HEK293 (cell line): ENCODE data around the gene CHGA.

ENCODE experiments used
- CTCF ChIA-PET: fragments of 350-600 bp; formaldehyde crosslinking; extraction: SDS; loops from one replicate; lab custom pipeline; 2021; ENCODE audit warnings: antibody characterized with exemption; lab: Yijun Ruan, JAX
- POLR2A ChIA-PET: fragments of 300-600 bp; formaldehyde crosslinking; extraction: SDS; loops from one replicate; lab custom pipeline; 2020; ENCODE audit warnings: antibody characterized with exemption, inconsistent platforms; lab: Yijun Ruan, JAX
- H3K27ac ChIP-seq: fragments of 200-500 bp; sonication (Bioruptor generic); 2 replicates; pipeline ENCODE4 v1.5.1; 2014; ENCODE audit warnings: low read depth, low read length, control low read depth, inconsistent platforms; ENCODE audit errors: extremely low read depth
- H3K36me3 ChIP-seq, 2 experiments: fragments of 200-500 bp in 1 of 2; sonication (Bioruptor generic) in 1 of 2; 1 replicate in 1 of 2; 2 replicates in 1 of 2; pipeline ENCODE4 v1.5.1; 2014 to 2017; ENCODE audit warnings: inconsistent platforms in 2 of 2, low read length in 2 of 2; ENCODE audit not compliant: control insufficient read depth in 2 of 2, insufficient read depth in 1 of 2
- H3K4me1 ChIP-seq: fragments of 200-500 bp; sonication (Bioruptor generic); 2 replicates; pipeline ENCODE4 v1.5.1; 2014; ENCODE audit warnings: mild to moderate bottlenecking, low read length, inconsistent platforms; ENCODE audit not compliant: control insufficient read depth, insufficient read depth
- H3K4me3 ChIP-seq: 2 replicates; pipeline ENCODE4 v1.5.1; 2011; ENCODE audit warnings: low read depth, mild to moderate bottlenecking, control low read depth, low read length, moderate library complexity
- H3K9me3 ChIP-seq: fragments of 200-500 bp; sonication (Bioruptor generic); 2 replicates; pipeline ENCODE4 v1.5.1; 2014; ENCODE audit warnings: low read depth, low read length, inconsistent platforms; ENCODE audit not compliant: control insufficient read depth, insufficient read depth
- CTCF ChIP-seq: fragments of 450-650 bp; formaldehyde crosslinking; IDR thresholded peaks from 2 replicates; pipeline ENCODE4 v1.5.1; 2016; ENCODE audit warnings: missing biosample characterization, missing genetic modification characterization
- PRDM1 ChIP-seq: fragments of 450-650 bp; formaldehyde crosslinking; IDR thresholded peaks from 2 replicates; pipeline ENCODE4; 2016; ENCODE audit warnings: missing biosample characterization, missing genetic modification characterization
- PRDM4 ChIP-seq: fragments of 450-650 bp; formaldehyde crosslinking; IDR thresholded peaks from 2 replicates; pipeline ENCODE4 v1.5.1; 2017; ENCODE audit warnings: missing biosample characterization, missing genetic modification characterization
- PRDM6 ChIP-seq: fragments of 450-650 bp; formaldehyde crosslinking; IDR thresholded peaks from 2 replicates; pipeline ENCODE4 v1.5.1; 2017; ENCODE audit warnings: missing biosample characterization, missing genetic modification characterization
- RBAK ChIP-seq: fragments of 450-650 bp; formaldehyde crosslinking; IDR thresholded peaks from 2 replicates; pipeline ENCODE4 v1.5.1; 2016; ENCODE audit warnings: missing biosample characterization, missing genetic modification characterization
- REPIN1 ChIP-seq: fragments of 450-650 bp; formaldehyde crosslinking; IDR thresholded peaks from 2 replicates; pipeline ENCODE4 v1.5.1; 2017; ENCODE audit warnings: missing biosample characterization, missing genetic modification characterization, low read depth
- SCRT2 ChIP-seq: fragments of 450-650 bp; formaldehyde crosslinking; IDR thresholded peaks from 2 replicates; pipeline ENCODE4 v1.5.1; 2016; ENCODE audit warnings: missing biosample characterization, missing genetic modification characterization
- ZFHX2 ChIP-seq: fragments of 450-650 bp; formaldehyde crosslinking; conservative IDR thresholded peaks from 2 replicates; pipeline ENCODE4 v1.5.1; 2016; ENCODE audit warnings: missing biosample characterization, missing genetic modification characterization
- ZIC2 ChIP-seq: fragments of 450-650 bp; formaldehyde crosslinking; IDR thresholded peaks from 2 replicates; pipeline ENCODE4 v1.5.1; 2016; ENCODE audit warnings: missing biosample characterization, missing genetic modification characterization
- ZNF112 ChIP-seq: fragments of 450-650 bp; formaldehyde crosslinking; IDR thresholded peaks from 2 replicates; pipeline ENCODE4 v1.5.0; 2017; ENCODE audit warnings: missing biosample characterization, missing genetic modification characterization
- ZNF274 ChIP-seq, 2 experiments: fragments of 200-500 bp in 1 of 2; fragments of 450-650 bp in 1 of 2; sonication (Bioruptor generic) in 1 of 2; formaldehyde crosslinking in 1 of 2; IDR thresholded peaks; 2 replicates each; pipeline versions ENCODE4 v1.5.1 to v1.6.1; 2014 to 2016; ENCODE audit warnings: borderline replicate concordance in 1 of 2, inconsistent platforms in 1 of 2, low read length in 1 of 2, missing biosample characterization in 1 of 2, missing genetic modification characterization in 1 of 2
- ZNF302 ChIP-seq: fragments of 450-650 bp; formaldehyde crosslinking; IDR thresholded peaks from 2 replicates; pipeline ENCODE4 v1.5.1; 2016; ENCODE audit warnings: missing biosample characterization, missing genetic modification characterization, low read depth
- ZNF585B ChIP-seq: fragments of 450-650 bp; formaldehyde crosslinking; IDR thresholded peaks from 2 replicates; pipeline ENCODE4 v1.5.1; 2016; ENCODE audit warnings: missing biosample characterization, missing genetic modification characterization
- ZNF654 ChIP-seq: fragments of 450-650 bp; formaldehyde crosslinking; IDR thresholded peaks from 2 replicates; pipeline ENCODE4 v1.5.1; 2016; ENCODE audit warnings: low read depth, missing biosample characterization, missing genetic modification characterization
- ZNF747 ChIP-seq: fragments of 450-650 bp; formaldehyde crosslinking; IDR thresholded peaks from 2 replicates; pipeline ENCODE4 v1.5.1; 2016; ENCODE audit warnings: missing biosample characterization, missing genetic modification characterization
- TF ChIP-seq, protein P1 (sequence below): fragments of 450-650 bp; IDR thresholded peaks from 2 replicates; pipeline ENCODE4 v1.5.1; 2018; ENCODE audit warnings: missing biosample characterization, mild to moderate bottlenecking, missing genetic modification characterization

Gene CHGA

GRCh38 chr14:92877757-92878431 is 45.1 kb upstream of the CHGA start:
- no peak overlapping the region for H3K4me3 ChIP-seq
- ChIA-PET POLR2A (no interaction called here), CTCF (no interaction called here)
- H3K36me3 ChIP-seq, result no peaks in the 10 kb centered on the region
- TF ChIP-seq ZNF585B (tag by site-specific recombination) (peak; percentile 51), SCRT2 (tag by site-specific recombination) (no peak), ZIC2 (tag by site-specific recombination) (0 out of 2 replicates have a peak, but pooled peaks have one; percentile 16), PRDM1 (tag by site-specific recombination) (no peak)
- TF ChIP-seq, all 188 proteins: peak for 2
- H3K9me3 ChIP-seq, result no peaks in the 10 kb centered on the region
- no peak overlapping the region for H3K27ac ChIP-seq
- H3K4me1 ChIP-seq, result no peaks in the 10 kb centered on the region

DNA sequence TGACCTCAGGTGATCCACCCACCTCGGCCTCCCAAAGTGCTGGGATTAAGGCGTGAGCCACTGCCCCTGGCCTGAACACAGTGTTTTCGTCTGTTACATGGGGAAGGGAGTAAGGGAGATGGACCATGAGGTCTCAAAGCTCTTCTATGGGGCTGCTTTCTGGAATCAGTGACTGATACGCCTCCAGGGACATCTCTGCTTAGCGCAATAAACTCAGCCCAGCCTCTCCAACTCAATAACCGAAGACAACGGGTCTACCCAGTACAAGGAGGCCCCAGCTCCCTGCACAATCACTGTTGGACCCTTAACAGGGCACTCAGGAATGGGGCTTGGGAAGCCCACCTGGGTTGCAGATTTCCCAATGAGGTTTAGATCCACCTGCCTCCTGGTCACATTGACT is 42.6 kb upstream of the CHGA start:
- Histone ChIP-seq H3K36me3 (no peaks in the 10 kb centered on the region), H3K27ac (no peak overlapping the region), H3K4me1 (no peaks in the 10 kb centered on the region), H3K4me3 (no peak overlapping the region), H3K9me3 (no peaks in the 10 kb centered on the region)
- CTCF ChIA-PET, result interaction anchor here (0.5 to 1.2 kb wide), 9 partner anchors 11 to 358 kb away, joined by 3 to 5 read pairs (median 3); partner anchors contain the start of genes GON7 and UBR7
- TF ChIP-seq ZNF747, result no peak
- no peak for TF ChIP-seq ZNF302 (tag by site-specific recombination)
- TF ChIP-seq, protein P1, sequence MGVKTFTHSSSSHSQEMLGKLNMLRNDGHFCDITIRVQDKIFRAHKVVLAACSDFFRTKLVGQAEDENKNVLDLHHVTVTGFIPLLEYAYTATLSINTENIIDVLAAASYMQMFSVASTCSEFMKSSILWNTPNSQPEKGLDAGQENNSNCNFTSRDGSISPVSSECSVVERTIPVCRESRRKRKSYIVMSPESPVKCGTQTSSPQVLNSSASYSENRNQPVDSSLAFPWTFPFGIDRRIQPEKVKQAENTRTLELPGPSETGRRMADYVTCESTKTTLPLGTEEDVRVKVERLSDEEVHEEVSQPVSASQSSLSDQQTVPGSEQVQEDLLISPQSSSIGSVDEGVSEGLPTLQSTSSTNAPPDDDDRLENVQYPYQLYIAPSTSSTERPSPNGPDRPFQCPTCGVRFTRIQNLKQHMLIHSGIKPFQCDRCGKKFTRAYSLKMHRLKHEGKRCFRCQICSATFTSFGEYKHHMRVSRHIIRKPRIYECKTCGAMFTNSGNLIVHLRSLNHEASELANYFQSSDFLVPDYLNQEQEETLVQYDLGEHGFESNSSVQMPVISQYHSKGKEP (tag by site-specific recombination), result no peak
- no peak for TF ChIP-seq ZNF112 (tag by site-specific recombination)
- POLR2A ChIA-PET, result no interaction called here

GRCh38 chr14:92880851-92881250 is 42.1 kb upstream of the CHGA start:
- Histone ChIP-seq H3K4me1 (no peaks in the 10 kb centered on the region), H3K36me3 (no peaks in the 10 kb centered on the region), H3K9me3 (no peaks in the 10 kb centered on the region), H3K4me3 (no peak overlapping the region), H3K27ac (no peak overlapping the region)
- CTCF ChIA-PET, result interaction anchor here (0.6 to 1.2 kb wide), 6 partner anchors 11 to 326 kb away, joined by 3 to 5 read pairs (median 4); partner anchors contain the start of genes GON7 and UBR7
- POLR2A ChIA-PET, result no interaction called here
- TF ChIP-seq ZNF654 (tag by site-specific recombination), result peak; percentile 38
- TF ChIP-seq CTCF (tag by site-specific recombination), result peak; percentile 31; the same call in 1 of the 2 replicates
- TF ChIP-seq RBAK (tag by site-specific recombination), result no peak

GRCh38 chr14:92883066-92883465 is 39.9 kb upstream of the CHGA start:
- TF ChIP-seq PRDM4 (tag by site-specific recombination) (no peak), ZFHX2 (no peak), REPIN1 (tag by site-specific recombination) (no peak), PRDM6 (no peak), ZNF274 (IDR thresholded peaks at IDR 0.05; ENCODE audit: low read length) (no peak), ZNF274 (tag by site-specific recombination; IDR thresholded peaks at IDR 0.05; ENCODE audit: borderline replicate concordance) (no peak)
- Histone ChIP-seq H3K4me1 (no peaks in the 10 kb centered on the region), H3K4me3 (no peak overlapping the region), H3K36me3 (no peaks in the 10 kb centered on the region), H3K9me3 (no peaks in the 10 kb centered on the region), H3K27ac (no peak overlapping the region)
- ChIA-PET POLR2A (interaction anchor here (0.6 kb wide), 1 partner anchor 19 kb away, joined by 4 read pairs; no protein-coding TSS in a partner anchor), CTCF (interaction anchor here (1.1 kb wide), 2 partner anchors 10 to 192 kb away, joined by 3 read pairs; no protein-coding TSS in a partner anchor)
